GM23338 (cell line): ENCODE measurements around the gene DIAPH1.

Experiments used
- POLR2AphosphoS5 ChIP-seq: IDR thresholded peaks from 2 replicates; pipeline ENCODE4 v1.6.1; 2016; ENCODE audit warnings: antibody characterized with exemption, low read depth
- ZNF114 ChIP-seq: fragments of 250-450 bp; sonication (Bioruptor Pico); IDR thresholded peaks from 2 replicates; pipeline ENCODE4 v1.5.0; 2020; ENCODE audit warnings: mild to moderate bottlenecking, moderate library complexity
- TF ChIP-seq, protein P1 (sequence below), 2 experiments: fragments of 200-600 bp in 1 of 2; sonication (generic) in 1 of 2; conservative IDR thresholded peaks; 2 replicates each; pipeline versions ENCODE4 v1.5.1 to v1.6.1; 2016 to 2017; ENCODE audit warnings: antibody characterized with exemption in 2 of 2, low read depth in 2 of 2, mild to moderate bottlenecking in 2 of 2, moderate library complexity in 1 of 2

DNA sequence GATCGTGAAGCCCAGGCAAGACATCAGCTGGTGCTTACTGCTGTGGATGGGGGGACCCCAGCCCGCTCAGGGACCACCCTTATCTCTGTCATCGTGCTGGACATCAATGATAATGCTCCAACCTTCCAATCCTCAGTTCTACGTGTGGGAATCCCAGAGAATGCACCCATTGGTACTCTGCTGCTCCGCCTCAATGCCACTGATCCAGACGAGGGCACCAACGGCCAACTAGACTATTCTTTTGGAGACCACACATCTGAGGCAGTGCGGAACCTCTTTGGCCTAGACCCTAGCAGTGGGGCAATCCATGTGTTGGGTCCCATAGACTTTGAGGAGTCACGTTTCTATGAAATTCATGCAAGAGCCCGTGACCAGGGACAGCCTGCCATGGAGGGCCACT is 129.0 kb downstream of the DIAPH1 start:
- TF ChIP-seq ZNF114: no peak
- TF ChIP-seq POLR2AphosphoS5: no peak
- TF ChIP-seq, protein P1, sequence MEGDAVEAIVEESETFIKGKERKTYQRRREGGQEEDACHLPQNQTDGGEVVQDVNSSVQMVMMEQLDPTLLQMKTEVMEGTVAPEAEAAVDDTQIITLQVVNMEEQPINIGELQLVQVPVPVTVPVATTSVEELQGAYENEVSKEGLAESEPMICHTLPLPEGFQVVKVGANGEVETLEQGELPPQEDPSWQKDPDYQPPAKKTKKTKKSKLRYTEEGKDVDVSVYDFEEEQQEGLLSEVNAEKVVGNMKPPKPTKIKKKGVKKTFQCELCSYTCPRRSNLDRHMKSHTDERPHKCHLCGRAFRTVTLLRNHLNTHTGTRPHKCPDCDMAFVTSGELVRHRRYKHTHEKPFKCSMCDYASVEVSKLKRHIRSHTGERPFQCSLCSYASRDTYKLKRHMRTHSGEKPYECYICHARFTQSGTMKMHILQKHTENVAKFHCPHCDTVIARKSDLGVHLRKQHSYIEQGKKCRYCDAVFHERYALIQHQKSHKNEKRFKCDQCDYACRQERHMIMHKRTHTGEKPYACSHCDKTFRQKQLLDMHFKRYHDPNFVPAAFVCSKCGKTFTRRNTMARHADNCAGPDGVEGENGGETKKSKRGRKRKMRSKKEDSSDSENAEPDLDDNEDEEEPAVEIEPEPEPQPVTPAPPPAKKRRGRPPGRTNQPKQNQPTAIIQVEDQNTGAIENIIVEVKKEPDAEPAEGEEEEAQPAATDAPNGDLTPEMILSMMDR (conservative IDR thresholded peaks at IDR 0.05; ENCODE audit: low read depth in 2 of 2): no peak
